Forelimb muscle (tissue), 1 donor: ENCODE data around the gene SEPTIN2. TPM values are rescaled to one million over a fixed set of nuclear protein-coding genes. Genes with fewer than 3 reads are reported as not detected.
A peak's percentile ranks its signal among the peaks of the same experiment; 100 is the strongest.
"Not testable (repeated sequence)": the region's sequence is repeated elsewhere in the genome, so short reads cannot be mapped to it uniquely, and the experiment has no call there.

Experiments used
- DNase-seq: peaks from one replicate; pipeline ENCODE4 v3.0.0-alpha.2; 2013; ENCODE audit warnings: low read depth
- polyA plus RNA-seq: library from polyadenylated mRNA; unstranded; fragments of 120-200 nt; gene quantifications from one replicate; pipeline ENCODE4 v1.2.1, GENCODE V29; 2013; ENCODE audit not compliant: insufficient read length

The SEPTIN2 gene
- polyA plus RNA-seq, 1 donor, result 275 TPM

GRCh38 chr2:241313543-241314095 lies 2.1 kb upstream of the SEPTIN2 start:
- no peak for DNase-seq

- DNase-seq, result no peak
Measured at GRCh38 chr2:241314226-241315092, 1.3 kb upstream of the SEPTIN2 start.

GRCh38 chr2:241315093-241315878 lies 439 bp upstream of the SEPTIN2 start, which contains the start of gene HDLBP:
Gene HDLBP, minus strand, starts transcription at chr2:241315672. Its CDS starts 48,803 bp downstream, at chr2:241266869.
- DNase-seq, result peak; percentile 95

- no peak for DNase-seq
Measured at GRCh38 chr2:241316825-241317224, 1.1 kb downstream of the SEPTIN2 start.

- no peak for DNase-seq
Measured at GRCh38 chr2:241317391-241317790, 1.7 kb downstream of the SEPTIN2 start.

DNA sequence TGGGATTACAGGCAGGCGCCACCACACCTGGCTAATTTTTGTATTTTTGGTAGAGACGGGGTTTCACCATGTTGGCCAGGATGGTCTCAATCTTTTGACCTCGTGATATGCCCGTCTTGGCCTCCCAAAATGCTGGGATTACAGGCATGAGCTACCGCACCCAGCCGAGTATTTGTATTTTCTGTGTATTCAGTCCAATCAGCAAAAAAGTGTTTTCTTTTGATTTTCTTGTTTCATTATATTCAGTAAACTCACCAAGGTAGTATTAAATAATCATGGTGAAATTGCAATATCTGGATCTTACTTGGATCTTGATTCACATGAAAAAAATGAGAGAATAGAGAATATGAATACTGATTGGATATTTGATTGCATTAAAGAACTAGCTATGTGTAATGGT lies 3.1 kb downstream of the SEPTIN2 start:
- DNase-seq, result not testable (repeated sequence)

DNA sequence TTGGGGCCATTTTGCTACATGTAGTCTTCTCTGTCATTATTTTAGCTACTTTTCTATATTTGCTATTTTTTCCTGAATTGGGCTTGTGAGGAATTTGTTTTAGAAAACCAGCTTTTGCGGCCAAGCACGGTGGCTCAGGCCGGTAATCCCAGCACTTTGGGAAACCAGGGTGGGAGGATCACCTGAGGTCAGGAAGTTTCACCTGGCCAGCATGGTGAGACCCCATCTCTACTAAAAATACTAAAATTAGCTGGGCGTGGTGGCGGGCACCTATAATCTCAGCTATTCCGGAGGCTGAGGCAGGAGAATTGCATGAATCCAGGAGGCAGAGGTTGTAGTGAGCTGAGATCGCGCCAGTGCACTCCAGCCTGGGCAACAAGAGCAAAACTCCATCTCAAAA lies 4.7 kb downstream of the SEPTIN2 start:
- DNase-seq, result no peak

- no peak for DNase-seq
Measured at GRCh38 chr2:241321033-241321432, 5.3 kb downstream of the SEPTIN2 start.

DNA sequence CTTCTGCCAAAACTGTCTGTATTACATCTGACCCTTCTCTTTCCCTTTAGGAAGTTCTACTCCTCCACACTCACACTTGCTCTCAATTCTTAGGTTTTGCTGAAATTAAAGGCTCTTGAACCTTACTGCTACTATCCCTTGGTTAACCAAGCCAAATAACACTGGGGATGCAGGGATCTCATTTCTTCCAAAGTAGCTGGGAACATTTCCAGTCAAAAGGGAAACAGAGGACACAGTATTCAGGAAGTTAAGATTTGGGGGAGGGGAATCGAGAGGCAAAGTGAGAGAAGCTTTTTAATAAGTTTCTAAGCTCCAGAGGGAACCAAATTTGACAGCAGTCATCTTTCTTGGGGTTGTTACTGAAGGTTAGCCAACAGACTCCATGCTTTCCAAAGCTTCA lies 6.2 kb downstream of the SEPTIN2 start:
- peak; percentile 43 for DNase-seq

DNA sequence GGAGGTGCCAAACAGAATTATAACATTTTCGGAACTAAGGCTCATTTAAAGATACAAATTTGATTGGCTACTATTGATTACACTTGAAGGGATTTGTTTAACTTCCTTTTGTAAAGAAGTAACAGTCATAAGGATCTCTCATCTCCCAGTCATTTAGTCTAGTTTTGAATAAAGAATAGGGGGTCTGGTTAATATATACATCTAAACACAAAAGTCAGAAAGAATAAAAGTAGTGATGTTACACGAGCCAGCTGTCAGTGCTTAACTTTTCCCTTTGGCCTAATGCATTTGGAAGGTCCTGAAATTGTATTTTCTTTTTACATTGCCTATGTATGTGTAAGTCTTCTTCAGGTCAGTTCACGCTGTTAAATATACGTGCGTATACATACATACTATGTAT lies 8.1 kb downstream of the SEPTIN2 start:
- no peak for DNase-seq

GRCh38 chr2:241324775-241325174 lies 9.1 kb downstream of the SEPTIN2 start:
- DNase-seq, result no peak

- DNase-seq, result no peak
Measured at GRCh38 chr2:241325257-241325656, 9.5 kb downstream of the SEPTIN2 start.

DNA sequence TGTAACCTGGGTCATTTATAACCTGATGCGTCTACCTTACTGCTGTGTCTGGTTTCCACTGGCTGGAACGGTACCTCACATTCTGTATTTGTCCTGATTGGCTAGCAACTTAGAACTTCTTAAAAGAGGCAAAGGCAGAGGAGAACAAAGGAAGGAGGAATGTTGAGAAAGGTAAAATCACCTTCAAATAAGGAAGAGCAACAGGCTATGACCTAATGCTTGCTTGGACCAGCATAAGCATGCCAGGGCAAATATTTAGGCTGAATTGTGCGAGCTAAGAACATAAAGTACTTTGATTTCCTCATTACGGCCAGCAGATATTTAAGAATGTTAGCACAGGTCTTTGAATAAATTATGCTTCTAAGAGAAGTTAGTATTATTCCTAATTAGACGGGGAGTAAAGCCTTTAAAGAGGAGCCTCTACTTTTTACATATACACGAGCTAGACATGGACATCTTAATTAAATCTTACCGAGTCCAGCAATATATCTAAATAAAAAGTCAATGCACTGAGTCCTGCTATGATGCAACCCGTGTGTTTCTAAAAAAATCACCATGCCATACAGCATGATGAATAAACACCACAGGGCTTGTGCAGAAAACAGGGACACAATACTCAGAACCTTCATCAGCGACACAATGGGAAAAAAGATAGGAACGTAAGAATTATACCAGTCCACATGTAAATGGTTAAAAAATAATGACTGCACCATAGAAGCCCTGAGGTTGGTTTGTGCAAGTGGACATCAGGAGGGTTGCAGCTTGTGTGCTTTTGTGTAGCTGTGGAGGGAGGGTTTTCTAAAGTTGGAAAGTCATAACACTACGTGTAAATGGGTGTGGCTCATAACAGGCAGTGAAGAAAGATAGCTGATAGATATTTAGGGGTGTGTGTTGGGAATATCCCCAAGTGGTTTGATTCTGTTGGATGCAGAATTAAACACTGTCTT lies 14.2 kb downstream of the SEPTIN2 start:
- no peak for DNase-seq

DNA sequence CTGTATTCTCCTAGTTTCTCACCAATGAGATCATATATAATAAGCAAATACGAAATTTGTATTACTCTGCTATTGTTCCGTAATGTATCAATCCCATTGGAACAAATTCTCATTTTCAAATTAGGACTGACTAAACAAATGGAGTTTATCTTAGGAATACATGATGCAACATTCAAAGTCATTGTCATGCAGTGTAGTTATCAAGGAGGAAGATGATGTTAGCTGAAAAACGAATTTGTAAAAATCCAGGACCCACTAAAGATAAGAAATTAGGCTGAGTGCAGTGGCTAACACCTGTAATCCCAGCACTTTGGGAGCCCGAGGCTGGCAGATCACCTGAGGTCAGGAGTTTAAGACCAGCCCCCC lies 14.9 kb downstream of the SEPTIN2 start:
- no peak for DNase-seq

GRCh38 chr2:241334813-241335212 lies 19.1 kb downstream of the SEPTIN2 start:
- DNase-seq, result no peak

GRCh38 chr2:241339839-241340630 lies 24.3 kb downstream of the SEPTIN2 start:
- DNase-seq, result no peak

GRCh38 chr2:241340631-241341163 lies 25.0 kb downstream of the SEPTIN2 start:
- no peak for DNase-seq

- DNase-seq, result no peak
Measured at GRCh38 chr2:241344925-241345651, 29.4 kb downstream of the SEPTIN2 start.

DNA sequence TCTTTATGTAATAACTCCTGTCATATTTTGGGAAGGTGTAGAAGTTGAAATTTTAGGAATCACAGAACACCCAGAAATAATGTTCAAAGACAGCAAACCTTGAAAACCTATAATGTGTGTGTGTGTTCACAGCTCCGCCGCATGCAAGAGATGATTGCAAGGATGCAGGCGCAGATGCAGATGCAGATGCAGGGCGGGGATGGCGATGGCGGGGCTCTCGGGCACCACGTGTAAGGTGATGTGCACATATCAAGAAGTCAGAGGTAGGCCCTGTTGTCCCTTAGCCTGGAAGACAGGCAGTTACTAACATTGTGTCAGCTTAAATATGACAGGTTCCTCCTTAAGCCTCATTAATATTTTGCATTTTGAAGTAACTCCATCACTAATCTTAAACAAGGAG lies 34.2 kb downstream of the SEPTIN2 start:
- DNase-seq, result no peak

DNA sequence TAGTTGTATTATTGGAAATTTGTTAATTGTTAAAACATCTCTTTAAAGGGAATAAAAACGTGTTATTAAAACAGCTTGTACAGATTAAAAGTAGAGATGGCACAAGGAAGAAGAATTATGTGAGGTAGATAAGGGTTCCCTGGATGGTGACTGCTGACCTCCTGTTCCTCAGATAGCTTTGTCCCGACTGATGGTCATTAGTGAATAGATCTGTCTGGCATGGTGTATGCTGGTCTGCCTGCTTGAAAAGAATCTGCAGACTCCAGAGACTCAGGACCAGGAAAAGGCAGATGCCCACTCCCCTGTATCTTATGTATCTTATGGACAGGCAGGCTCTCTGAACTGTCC lies 34.8 kb downstream of the SEPTIN2 start:
- DNase-seq, result no peak
